GM12874 (cell line): ENCODE measurements around the gene SRD5A1.

Experiments
- TF ChIP-seq, protein P1 (sequence below): IDR thresholded peaks from 2 replicates; pipeline ENCODE4 v1.5.1; 2011; ENCODE audit warnings: low read depth, mild to moderate bottlenecking, control low read depth, low read length, moderate library complexity; ENCODE audit not compliant: insufficient read depth

Gene SRD5A1

GRCh38 chr5:6686915-6687409 lies 53.7 kb downstream of the SRD5A1 start:
- TF ChIP-seq, protein P1, sequence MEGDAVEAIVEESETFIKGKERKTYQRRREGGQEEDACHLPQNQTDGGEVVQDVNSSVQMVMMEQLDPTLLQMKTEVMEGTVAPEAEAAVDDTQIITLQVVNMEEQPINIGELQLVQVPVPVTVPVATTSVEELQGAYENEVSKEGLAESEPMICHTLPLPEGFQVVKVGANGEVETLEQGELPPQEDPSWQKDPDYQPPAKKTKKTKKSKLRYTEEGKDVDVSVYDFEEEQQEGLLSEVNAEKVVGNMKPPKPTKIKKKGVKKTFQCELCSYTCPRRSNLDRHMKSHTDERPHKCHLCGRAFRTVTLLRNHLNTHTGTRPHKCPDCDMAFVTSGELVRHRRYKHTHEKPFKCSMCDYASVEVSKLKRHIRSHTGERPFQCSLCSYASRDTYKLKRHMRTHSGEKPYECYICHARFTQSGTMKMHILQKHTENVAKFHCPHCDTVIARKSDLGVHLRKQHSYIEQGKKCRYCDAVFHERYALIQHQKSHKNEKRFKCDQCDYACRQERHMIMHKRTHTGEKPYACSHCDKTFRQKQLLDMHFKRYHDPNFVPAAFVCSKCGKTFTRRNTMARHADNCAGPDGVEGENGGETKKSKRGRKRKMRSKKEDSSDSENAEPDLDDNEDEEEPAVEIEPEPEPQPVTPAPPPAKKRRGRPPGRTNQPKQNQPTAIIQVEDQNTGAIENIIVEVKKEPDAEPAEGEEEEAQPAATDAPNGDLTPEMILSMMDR, result no peak

DNA sequence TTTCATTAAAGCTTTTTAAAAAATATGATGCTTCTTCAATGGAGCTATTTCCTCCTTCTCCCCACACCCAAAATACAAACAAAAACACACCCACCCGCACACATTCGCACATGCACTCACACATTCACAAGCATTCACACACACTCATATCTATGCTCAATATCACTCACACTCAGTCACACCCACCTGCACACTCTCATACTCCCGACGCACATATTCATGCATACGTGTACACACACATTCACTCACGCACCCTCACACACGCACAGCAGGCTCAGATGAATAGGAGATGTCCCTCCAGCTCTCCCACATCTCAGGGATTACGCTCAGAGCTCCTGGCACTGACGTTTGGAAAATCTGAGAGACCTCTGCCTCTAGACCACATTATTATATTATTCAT lies 54.3 kb downstream of the SRD5A1 start:
- TF ChIP-seq, protein P1, result no peak

DNA sequence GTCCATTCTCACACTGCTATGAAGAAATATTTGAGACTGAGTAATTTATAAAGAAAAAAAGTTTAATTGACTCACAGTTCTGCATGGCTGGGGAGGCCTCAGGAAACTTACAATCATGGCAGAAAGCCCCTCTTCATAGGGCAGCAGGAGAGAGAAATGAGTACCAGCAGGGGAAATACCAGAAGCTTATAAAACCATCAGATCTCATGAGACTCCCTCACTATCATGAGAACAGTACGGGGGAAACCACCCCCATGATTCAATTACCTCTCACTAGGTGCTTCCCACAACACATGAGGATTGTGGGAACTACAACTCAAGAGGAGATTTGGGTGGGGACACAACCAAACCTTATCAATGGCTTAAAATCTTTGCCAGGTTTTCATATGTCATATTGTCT lies 59.7 kb downstream of the SRD5A1 start:
- TF ChIP-seq, protein P1, result no peak

GRCh38 chr5:6698696-6699095 lies 65.5 kb downstream of the SRD5A1 start:
- TF ChIP-seq, protein P1, result no peak

- TF ChIP-seq, protein P1, result no peak
Measured at GRCh38 chr5:6699357-6699756, 66.1 kb downstream of the SRD5A1 start.

DNA sequence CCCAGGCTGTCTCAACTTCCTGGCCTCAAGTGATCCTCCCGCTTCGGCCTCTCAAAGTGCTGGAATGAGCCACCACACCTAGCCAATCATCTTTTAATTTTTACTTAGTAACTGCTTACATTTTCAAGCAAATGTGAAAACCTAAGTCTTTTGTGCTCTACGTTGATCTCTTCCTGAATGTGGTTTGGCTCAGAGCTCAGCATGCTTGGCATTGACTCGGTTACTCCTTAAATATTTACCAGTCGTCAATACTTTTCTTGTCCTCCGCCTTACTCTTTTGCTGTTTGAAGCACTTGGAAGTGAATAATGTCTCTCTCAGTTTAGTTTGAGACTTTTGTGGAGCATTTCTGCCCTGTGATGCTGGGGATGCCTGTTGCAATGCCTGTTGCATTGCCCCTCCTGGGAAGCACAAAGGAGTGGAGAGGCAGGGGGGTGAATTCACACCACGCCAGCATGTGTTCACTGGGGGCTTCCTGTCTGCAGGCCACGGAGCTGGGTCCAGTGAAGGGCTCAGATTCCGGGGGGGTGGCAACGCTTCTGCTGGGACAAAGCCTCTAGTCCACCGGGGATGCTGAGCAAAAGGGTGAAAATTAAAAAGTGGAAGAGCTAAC lies 66.9 kb downstream of the SRD5A1 start:
- TF ChIP-seq, protein P1, result no peak

DNA sequence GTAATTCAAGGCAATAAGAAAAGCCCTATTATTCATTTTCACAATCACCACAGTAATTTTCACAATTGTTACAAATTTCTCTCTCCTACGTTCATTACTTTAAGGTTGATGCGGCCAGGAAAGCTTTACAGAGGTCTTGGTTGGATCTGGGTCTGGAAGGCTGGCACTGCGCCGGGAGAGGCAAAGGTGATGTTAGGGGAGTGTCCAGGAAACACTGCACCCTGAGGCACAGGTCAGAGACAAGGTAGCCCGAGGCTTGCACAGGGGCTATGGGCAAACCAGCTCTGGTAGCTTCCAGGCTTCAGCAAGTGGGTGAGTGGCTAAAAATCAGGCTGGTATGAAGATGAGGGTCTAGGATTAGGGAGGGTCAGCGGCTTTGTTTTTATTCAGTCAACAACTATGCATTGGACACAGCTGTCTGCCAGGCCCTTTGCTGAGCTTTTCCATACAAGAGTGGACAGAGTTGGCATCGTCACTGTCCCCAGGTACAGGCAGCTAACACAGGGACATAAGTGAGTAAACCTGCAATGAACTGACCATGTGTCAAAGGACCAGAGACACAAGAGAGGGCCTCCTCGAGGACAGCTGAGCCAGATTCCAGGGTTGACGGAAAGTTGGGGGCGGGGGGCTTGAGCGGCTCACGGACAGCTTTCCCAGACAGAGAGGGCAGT lies 67.6 kb downstream of the SRD5A1 start:
- TF ChIP-seq, protein P1, result no peak
